Measurements from ENCODE around the gene LMF1.

DNA sequence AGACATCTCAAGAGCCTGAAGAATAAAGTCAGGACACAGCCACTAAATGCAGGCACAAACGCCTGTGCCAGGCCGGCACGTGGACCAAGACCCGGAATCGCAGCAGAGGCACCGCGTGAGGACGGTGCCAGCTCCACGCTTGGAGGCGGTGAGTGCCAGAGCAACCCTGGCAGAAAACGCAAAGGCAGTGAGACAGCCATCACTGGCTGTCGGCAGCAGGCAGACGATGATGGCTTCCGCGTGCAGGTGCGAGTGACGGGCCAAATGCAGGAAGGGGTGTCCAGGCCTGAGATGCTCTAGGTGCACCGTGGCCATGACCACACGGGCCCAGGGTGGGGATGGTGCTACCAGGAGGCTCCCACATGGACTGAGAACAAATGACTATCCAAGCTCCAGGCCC lies 78.8 kb downstream of the LMF1 start:
- TF ChIP-seq, protein P1, sequence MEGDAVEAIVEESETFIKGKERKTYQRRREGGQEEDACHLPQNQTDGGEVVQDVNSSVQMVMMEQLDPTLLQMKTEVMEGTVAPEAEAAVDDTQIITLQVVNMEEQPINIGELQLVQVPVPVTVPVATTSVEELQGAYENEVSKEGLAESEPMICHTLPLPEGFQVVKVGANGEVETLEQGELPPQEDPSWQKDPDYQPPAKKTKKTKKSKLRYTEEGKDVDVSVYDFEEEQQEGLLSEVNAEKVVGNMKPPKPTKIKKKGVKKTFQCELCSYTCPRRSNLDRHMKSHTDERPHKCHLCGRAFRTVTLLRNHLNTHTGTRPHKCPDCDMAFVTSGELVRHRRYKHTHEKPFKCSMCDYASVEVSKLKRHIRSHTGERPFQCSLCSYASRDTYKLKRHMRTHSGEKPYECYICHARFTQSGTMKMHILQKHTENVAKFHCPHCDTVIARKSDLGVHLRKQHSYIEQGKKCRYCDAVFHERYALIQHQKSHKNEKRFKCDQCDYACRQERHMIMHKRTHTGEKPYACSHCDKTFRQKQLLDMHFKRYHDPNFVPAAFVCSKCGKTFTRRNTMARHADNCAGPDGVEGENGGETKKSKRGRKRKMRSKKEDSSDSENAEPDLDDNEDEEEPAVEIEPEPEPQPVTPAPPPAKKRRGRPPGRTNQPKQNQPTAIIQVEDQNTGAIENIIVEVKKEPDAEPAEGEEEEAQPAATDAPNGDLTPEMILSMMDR (IDR thresholded peaks at IDR 0.05), result no peak
- TF ChIP-seq POLR2A (IDR thresholded peaks at IDR 0.05), result no peak
